ENCODE results near the gene ITGA3. TPM values are rescaled to one million over a fixed set of nuclear protein-coding genes. Genes with fewer than 3 reads are reported as not detected.

The ITGA3 gene
- total RNA-seq, 1 donor from 2014 or later = 23.4 TPM

DNA sequence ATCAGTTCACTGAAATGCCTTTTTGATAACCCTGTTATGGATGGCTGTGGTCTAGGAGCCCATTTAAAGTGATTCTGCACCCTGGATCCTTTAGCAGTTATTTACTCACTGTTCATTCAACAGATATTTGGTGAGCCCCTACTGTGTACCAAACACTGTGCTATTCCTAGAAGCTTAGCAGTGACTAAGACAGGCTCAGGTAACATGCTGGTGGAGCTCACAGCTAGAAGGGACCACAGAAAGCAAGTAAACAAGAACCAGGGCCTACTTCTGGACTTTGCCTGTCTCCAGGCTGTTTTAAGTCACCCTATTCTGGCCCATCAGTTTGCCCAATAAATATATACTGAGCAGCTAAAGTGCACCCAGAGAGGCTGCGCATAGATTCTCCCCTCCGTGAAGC lies 11.1 kb downstream of the ITGA3 start:
- intact Hi-C loops (cut with micrococcal nuclease) = no loop called here

DNA sequence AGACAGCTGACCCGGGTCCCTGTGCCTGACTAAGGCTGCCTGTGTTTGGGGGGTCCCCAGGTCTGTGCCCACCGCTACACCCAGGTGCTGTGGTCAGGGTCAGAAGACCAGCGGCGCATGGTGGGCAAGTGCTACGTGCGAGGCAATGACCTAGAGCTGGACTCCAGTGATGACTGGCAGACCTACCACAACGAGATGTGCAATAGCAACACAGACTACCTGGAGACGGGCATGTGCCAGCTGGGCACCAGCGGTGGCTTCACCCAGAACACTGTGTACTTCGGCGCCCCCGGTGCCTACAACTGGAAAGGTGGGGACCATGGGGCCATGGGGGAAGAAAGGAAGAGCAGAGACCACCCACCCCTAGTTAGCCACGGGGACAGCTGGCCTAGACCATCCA lies 12.1 kb downstream of the ITGA3 start:
- intact Hi-C loops (cut with micrococcal nuclease) = no loop called here

DNA sequence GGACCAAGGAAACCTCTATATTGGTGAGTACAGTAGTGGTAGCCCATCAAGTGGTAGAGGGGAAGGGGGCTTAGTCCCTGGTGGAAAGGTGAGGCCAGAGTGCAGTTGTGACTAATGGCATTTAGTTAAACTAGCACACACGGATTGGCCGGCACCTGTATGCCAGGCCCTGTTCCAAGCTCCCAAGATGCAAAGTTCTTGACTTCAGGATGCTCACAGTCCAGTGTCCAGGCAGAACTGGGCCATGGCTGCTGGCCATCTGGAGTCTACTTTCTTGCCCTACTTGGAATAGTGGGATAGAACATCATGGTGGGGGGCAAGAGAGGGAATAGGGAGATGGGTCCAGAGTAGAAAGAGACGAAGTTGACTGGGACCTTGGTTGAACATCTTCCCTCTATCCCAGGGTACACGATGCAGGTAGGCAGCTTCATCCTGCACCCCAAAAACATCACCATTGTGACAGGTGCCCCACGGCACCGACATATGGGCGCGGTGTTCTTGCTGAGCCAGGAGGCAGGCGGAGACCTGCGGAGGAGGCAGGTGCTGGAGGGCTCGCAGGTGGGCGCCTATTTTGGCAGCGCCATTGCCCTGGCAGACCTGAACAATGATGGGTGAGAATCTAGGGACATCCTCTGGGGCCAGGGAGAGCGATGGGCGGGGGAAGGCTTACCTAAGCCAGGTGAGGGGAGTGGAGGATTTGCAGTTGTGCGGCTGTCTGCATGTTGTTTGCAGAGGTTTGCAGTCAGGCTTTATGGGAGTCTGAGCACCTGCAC lies 15.2 kb downstream of the ITGA3 start:
- intact Hi-C loops (cut with micrococcal nuclease) = no loop called here

DNA sequence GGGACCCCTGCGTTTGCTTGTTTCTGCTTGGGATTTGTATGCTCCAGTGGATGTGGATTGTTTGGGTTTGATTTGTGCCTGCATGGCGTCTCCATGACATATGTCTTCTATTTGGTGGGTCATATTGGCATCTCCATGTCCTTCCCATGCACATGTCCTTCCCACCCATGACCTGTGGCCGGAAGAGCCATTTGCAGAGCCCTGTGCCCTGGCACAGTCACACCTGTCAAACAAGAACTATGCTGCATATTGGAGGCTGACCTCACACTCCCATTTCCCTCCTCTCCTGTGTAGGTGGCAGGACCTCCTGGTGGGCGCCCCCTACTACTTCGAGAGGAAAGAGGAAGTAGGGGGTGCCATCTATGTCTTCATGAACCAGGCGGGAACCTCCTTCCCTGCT lies 15.8 kb downstream of the ITGA3 start:
- intact Hi-C loops (cut with micrococcal nuclease) = no loop called here

DNA sequence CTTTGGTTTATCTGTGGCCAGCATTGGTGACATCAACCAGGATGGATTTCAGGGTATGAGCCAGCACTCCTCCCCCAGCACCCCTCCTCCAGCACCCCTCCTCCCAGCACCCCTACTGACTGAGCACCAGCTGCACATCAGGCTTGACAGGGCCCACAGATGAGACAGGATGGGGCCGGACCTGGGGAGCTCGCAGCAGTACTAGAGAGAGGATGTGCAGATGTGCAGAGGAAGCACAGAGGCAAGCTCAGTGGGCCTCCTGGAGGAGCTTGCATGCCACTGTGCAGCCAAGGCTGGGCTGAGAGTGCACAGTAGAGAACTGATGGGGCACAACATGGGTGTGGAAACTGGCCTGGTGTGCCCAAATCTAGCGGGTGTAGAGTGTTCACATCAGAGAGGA lies 16.2 kb downstream of the ITGA3 start:
- intact Hi-C loops (cut with micrococcal nuclease) = no loop called here

DNA sequence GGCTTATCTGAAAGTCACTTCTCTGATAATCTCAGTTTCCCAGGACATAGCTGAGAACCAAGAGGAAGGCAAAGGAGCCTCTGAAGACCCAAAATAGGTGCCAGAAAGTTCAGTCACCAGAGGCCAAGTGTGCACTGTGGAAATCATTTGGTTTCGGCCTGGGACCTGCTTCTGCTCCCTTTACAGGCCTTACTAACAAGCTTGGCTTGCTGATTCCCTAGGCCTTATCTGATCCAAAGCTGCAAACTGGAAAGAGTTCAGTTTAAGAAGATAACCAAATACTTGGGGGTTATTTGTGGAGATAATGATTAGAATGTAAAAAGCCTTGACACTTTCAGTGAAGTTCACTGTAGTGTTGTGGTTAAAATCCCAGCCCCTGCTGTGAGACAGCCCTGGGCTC lies 17.0 kb downstream of the ITGA3 start:
- intact Hi-C loops (cut with micrococcal nuclease) = no loop called here

DNA sequence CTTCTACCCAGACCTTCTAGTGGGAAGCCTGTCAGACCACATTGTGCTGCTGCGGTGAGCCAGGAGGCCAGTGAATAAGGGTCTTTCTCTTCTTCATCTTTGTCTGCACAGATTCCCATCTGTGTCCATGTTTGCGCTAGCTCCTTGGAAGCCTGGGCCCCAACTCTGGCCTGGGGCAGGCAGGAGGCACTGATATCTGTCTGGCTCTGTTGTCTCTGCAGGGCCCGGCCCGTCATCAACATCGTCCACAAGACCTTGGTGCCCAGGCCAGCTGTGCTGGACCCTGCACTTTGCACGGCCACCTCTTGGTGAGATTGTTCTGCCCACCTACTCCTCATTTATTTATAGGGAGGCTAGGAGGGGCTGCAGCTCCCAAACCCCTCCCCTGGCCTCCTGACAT lies 18.3 kb downstream of the ITGA3 start:
- intact Hi-C loops (cut with micrococcal nuclease) = no loop called here

DNA sequence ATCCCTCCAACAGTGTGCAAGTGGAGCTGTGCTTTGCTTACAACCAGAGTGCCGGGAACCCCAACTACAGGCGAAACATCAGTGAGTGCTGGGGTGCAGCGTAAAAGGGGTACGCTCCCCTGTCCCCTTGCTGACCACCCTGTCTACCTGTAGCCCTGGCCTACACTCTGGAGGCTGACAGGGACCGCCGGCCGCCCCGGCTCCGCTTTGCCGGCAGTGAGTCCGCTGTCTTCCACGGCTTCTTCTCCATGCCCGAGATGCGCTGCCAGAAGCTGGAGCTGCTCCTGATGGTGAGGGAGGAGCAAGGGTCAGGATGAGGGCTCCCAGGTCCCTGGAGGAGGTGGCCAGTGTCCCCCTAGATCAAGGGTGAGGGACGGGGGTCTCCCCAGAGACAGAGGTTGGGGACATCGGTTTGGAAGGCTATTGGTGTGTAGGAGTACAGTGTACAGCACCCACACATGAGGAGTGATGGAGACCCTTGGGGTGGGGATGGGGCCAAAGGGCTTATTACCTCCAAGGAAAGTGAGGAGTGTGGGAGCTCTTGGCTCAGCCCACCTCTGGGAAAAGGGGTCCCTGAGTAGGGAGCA lies 19.6 kb downstream of the ITGA3 start:
- intact Hi-C loops (cut with micrococcal nuclease) = no loop called here

DNA sequence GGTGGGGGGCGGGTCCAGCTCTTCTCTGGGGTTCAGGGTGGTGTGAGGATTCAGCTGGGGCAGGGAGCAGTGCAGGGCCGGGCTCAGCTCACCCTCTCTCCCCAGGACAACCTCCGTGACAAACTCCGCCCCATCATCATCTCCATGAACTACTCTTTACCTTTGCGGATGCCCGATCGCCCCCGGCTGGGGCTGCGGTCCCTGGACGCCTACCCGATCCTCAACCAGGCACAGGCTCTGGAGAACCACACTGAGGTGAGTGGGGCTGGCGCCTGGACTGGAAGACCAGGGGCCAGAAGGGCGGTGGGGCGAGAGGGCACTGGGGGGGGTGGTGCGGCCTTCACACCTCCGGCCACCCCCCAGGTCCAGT lies 20.3 kb downstream of the ITGA3 start:
- intact Hi-C loops (cut with micrococcal nuclease) = no loop called here

DNA sequence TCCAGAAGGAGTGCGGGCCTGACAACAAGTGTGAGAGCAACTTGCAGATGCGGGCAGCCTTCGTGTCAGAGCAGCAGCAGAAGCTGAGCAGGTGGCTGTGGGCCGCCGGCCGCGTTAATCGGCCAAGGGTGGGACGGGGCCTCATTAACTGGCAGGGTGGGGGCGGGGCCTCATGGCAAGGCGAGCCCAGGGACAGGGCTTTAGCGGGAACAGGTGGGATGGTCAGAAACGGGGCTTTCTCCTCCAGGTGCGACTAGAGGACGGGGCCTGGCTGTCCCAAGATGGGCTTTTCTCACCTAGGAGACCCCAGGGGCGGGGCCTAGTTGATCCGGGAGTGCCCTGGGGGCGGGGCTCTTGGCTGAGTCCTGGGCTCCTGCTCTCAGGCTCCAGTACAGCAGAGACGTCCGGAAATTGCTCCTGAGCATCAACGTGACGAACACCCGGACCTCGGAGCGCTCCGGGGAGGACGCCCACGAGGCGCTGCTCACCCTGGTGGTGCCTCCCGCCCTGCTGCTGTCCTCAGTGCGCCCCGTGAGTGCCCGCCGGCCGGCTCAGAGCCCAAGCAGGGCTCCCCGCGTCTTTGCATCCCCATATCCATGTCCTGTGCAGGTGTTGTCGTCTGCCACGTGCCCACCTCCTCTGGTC lies 20.8 kb downstream of the ITGA3 start:
- intact Hi-C loops (cut with micrococcal nuclease) = no loop called here

DNA sequence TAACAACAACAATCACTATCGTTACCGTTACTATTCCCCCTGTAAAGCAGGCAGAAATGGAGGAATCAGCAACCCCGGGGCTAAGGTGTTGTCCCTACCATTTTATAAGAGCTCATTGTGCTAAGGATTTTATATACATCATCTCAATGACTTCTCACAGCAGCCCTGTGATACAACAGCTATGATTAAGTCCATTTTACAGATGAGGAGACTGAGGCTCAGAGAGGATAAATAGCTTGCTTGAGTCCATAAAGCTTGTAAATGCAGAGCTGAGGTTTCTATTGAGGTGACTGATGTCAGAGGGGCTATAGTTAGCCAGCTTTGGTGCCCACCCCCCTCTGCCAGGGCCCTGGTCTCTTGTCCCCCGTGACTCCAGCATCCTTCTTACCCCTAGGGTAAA lies 22.5 kb downstream of the ITGA3 start:
- intact Hi-C loops (cut with micrococcal nuclease) = no loop called here

DNA sequence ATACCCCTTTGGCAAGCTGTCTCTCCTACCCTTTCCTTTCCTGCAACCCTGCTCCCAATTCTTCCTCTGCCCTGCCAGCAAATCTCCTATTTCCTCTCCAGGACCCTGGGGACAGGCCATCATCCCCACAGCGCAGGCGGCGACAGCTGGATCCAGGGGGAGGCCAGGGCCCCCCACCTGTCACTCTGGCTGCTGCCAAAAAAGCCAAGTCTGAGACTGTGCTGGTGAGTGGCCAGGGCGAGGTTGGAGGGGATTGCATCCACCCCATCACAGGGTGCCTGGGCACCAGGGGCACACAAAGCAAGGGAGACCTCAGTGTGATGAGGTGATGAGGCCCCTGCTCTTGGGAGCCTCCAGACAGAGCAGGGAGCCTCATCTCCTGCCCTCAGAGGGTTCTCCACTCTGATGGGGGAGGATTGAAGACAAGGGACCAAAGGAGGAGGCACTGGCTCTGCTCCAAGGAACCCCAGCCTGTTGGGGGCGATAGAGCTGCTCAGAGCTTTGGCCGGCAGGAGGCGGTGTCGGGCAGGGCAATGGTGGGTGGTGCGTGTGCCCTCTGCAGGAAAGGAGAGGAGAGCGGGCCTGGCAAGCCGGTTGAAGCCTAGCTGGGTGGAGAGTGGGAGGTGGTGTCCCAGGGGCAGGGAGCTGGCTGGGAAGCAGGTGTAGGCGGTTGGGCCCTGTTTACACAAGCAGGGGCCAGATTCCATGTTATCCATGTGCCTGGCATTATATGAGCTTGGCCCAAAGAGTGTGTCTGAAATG lies 23.6 kb downstream of the ITGA3 start:
- intact Hi-C loops (cut with micrococcal nuclease) = no loop called here

DNA sequence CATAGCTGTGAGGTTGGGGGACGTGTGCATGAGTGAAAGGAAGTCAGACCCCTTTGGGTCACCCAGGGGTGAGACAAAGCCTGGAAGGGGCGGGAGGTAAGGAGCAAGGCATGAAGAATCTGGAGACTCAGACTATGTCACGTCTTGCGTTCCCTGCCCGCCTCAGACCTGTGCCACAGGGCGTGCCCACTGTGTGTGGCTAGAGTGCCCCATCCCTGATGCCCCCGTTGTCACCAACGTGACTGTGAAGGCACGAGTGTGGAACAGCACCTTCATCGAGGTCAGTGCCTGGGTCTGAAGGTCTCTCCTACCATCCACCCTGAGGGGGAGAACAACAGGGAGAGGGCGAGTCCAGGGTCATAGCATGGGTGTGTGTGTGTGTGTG lies 24.2 kb downstream of the ITGA3 start:
- intact Hi-C loops (cut with micrococcal nuclease) = no loop called here

DNA sequence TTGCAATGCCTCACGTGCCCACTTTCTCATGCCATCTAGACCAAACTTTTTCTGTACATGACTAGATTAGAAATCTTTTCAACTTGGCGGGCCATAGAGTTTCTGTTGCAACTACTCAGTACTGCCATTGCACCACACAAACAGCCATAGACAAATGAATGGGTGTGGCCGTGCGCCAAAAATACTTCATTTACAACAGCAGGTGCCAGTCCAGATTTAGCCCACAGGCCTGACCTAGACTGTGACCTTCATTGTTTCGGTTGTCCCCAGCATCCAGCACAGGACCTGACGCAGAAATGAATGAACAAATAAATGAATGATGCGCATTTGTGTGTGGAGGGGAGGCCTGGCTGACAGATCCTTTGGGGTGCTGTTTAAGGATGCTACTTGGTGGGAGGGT lies 24.9 kb downstream of the ITGA3 start:
- intact Hi-C loops (cut with micrococcal nuclease) = no loop called here

DNA sequence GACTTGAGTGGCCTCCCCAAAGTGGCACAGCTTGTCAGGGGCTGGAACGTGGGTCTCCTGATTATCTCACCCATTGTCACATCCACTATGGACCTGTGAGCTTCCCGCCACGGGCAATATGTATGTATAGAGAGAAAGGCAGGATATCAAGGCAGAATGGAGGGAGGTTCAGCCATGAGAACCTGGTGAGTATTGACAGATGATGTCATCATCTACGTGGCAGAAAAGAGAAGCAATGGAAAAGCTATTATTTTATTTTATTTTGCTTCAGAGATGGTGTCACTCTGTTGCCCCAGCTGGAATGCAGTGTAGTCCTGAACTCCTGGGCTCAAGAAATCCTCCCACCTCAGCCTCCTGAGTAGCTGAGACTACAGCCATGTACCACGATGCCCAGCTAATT lies 25.8 kb downstream of the ITGA3 start:
- intact Hi-C loops (cut with micrococcal nuclease) = no loop called here

DNA sequence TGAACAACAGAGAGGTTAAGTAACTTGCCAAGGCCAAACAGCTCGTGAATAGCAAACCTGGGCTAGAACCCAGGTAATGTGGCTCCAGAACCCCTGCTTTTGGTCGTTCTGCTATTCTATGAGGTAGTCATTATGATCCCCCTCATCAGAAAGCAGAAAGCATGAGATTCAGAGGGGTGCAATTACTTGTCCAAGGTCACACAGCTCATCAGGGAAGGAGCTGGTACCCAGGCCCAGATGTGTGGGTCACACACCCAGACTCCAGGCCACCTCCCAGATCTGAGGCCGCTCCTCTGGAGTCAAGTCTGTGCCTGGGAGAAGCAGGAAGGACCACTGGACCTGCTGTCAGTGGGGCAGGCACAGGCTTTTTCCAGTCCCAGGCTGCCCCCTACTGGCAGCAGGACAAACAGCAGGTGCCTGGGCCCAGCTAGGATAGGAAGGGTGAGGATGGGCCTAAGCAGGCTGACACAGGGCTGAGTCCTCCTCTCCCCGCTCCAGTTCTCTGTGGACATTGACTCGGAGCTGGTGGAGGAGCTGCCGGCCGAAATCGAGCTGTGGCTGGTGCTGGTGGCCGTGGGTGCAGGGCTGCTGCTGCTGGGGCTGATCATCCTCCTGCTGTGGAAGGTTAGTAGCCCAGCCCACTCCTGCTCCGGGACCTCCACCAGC lies 31.5 kb downstream of the ITGA3 start:
- intact Hi-C loops (cut with micrococcal nuclease) = loop anchor here (1.0 to 2.0 kb wide), 5 partner anchors 8 to 519 kb away; partner anchors contain the start of gene PDK2

DNA sequence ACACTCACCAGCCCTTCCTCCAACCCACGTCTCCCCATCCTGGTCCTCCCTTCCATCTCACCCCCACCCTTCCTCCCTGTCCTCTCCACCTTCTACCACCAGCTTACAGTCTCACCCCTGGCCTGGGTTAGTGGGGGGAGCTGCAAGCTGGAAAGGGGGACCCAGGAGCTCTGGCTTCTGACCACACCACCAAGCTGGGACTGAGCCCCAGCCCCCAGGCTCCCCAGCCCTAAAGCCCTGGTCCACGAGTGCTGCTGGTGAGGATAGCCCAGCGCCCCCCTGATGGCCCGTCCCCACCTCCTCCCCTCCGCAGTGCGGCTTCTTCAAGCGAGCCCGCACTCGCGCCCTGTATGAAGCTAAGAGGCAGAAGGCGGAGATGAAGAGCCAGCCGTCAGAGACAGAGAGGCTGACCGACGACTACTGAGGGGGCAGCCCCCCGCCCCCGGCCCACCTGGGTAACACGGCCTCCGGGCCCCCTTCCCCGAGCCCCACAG lies 32.0 kb downstream of the ITGA3 start:
- intact Hi-C loops (cut with micrococcal nuclease) = loop anchor here (1.0 to 2.0 kb wide), 5 partner anchors 7 to 519 kb away; partner anchors contain the start of gene PDK2

DNA sequence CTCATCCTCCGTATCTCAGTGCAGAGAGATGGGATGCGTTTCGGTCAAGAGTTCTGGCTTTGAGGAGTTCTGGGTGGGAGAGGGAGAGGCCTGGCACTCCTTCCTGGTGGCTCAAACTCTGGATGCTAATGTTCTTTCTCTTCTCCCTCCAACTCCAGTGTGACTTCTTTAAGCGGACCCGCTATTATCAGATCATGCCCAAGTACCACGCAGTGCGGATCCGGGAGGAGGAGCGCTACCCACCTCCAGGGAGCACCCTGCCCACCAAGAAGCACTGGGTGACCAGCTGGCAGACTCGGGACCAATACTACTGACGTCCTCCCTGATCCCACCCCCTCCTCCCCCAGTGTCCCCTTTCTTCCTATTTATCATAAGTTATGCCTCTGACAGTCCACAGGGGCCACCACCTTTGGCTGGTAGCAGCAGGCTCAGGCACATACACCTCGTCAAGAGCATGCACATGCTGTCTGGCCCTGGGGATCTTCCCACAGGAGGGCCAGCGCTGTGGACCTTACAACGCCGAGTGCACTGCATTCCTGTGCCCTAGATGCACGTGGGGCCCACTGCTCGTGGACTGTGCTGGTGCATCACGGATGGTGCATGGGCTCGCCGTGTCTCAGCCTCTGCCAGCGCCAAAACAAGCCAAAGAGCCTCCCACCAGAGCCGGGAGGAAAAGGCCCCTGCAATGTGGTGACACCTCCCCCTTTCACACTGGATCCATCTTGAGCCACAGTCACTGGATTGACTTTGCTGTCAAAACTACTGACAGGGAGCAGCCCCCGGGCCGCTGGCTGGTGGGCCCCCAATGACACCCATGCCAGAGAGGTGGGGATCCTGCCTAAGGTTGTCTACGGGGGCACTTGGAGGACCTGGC lies 33.3 kb downstream of the ITGA3 start:
- intact Hi-C loops (cut with micrococcal nuclease) = no loop called here

DNA sequence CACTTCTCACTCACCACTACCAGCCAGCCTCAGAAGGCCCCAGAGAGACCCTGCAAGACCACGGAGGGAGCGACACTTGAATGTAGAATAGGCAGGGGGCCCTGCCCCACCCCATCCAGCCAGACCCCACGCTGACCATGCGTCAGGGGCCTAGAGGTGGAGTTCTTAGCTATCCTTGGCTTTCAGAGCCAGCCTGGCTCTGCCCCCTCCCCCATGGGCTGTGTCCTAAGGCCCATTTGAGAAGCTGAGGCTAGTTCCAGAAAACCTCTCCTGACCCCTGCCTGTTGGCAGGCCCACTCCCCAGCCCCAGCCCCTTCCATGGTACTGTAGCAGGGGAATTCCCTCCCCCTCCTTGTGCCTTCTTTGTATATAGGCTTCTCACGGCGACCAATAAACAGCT lies 34.2 kb downstream of the ITGA3 start:
- intact Hi-C loops (cut with micrococcal nuclease) = loop anchor here (10.0 kb wide), 1 partner anchor 675 kb away; the partner anchor contains the start of gene PHB1

Measured in T-helper 1 cell treated with Interleukin-12 subunit alpha and Interleukin-12 subunit beta and Interleukin-4 antibody, amounts not matched to agents 30 ng/mL and 1 ng/mL, for 36 hours (primary cell).